Measurements from ENCODE around the gene ERC1.

DNA sequence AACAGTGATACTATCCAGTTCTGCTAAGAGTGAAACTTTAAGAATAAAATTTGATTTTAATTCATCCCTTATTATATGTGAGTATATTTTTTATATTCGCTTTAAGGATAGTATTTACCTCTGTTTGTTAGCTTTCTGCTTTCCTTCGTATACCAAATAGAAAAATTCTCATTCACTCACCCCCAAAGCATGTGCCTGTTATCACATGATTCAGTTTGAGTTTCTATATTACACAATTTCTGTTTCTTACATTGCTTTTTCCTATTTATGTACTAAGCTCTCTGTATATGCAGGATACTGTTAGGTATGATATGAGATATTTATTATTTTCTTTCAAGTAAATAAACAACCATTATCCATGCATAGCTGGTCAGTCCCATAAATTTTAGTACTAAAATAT lies 328.2 kb downstream of the ERC1 start:
- TF ChIP-seq, protein P1, sequence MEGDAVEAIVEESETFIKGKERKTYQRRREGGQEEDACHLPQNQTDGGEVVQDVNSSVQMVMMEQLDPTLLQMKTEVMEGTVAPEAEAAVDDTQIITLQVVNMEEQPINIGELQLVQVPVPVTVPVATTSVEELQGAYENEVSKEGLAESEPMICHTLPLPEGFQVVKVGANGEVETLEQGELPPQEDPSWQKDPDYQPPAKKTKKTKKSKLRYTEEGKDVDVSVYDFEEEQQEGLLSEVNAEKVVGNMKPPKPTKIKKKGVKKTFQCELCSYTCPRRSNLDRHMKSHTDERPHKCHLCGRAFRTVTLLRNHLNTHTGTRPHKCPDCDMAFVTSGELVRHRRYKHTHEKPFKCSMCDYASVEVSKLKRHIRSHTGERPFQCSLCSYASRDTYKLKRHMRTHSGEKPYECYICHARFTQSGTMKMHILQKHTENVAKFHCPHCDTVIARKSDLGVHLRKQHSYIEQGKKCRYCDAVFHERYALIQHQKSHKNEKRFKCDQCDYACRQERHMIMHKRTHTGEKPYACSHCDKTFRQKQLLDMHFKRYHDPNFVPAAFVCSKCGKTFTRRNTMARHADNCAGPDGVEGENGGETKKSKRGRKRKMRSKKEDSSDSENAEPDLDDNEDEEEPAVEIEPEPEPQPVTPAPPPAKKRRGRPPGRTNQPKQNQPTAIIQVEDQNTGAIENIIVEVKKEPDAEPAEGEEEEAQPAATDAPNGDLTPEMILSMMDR (IDR thresholded peaks at IDR 0.05; ENCODE audit: low read length) = no peak
- TF ChIP-seq EZH2 (optimal IDR thresholded peaks at IDR 0.05; ENCODE audit: low read depth, low read length) (no peak), EZH2phosphoT487 (IDR thresholded peaks at IDR 0.05; ENCODE audit: low read length) (no peak)

Data from MM.1S (cell line).